ENCODE measurements around the gene PSMD5.
A peak's percentile ranks its signal among the peaks of the same experiment; 100 is the strongest.

PSMD5 gene

GRCh38 chr9:120874226-120875194 is 31.8 kb upstream of the PSMD5 start:
- no peak for DNase-seq

- DNase-seq = no peak
Observed at GRCh38 chr9:120873512-120873911, 30.8 kb upstream of the PSMD5 start.

GRCh38 chr9:120872791-120873502 is 30.2 kb upstream of the PSMD5 start:
- DNase-seq = no peak

GRCh38 chr9:120870206-120870605 is 27.5 kb upstream of the PSMD5 start:
- DNase-seq = no peak

GRCh38 chr9:120869726-120870125 is 27.0 kb upstream of the PSMD5 start:
- no peak for DNase-seq

- no peak for DNase-seq
Observed at GRCh38 chr9:120869360-120869687, 26.6 kb upstream of the PSMD5 start.

- DNase-seq = peak; percentile 97
Observed at GRCh38 chr9:120868676-120869359, 26.1 kb upstream of the PSMD5 start.

GRCh38 chr9:120868339-120868675 is 25.6 kb upstream of the PSMD5 start:
- DNase-seq = no peak

- DNase-seq = no peak
Observed at GRCh38 chr9:120867676-120868338, 25.1 kb upstream of the PSMD5 start.

GRCh38 chr9:120866651-120867050 is 23.9 kb upstream of the PSMD5 start:
- no peak for DNase-seq

GRCh38 chr9:120865809-120866208 is 23.1 kb upstream of the PSMD5 start:
- DNase-seq = no peak

GRCh38 chr9:120865176-120865575 is 22.5 kb upstream of the PSMD5 start:
- no peak for DNase-seq

GRCh38 chr9:120864719-120865118 is 22.0 kb upstream of the PSMD5 start:
- DNase-seq = no peak

GRCh38 chr9:120863833-120864232 is 21.1 kb upstream of the PSMD5 start:
- DNase-seq = no peak

- DNase-seq = no peak
Observed at GRCh38 chr9:120862452-120862851, 19.7 kb upstream of the PSMD5 start.

GRCh38 chr9:120861935-120862334 is 19.2 kb upstream of the PSMD5 start:
- no peak for DNase-seq

GRCh38 chr9:120860083-120860482 is 17.4 kb upstream of the PSMD5 start:
- no peak for DNase-seq

GRCh38 chr9:120859361-120859760 is 16.6 kb upstream of the PSMD5 start:
- DNase-seq = no peak

- no peak for DNase-seq
Observed at GRCh38 chr9:120857902-120858301, 15.2 kb upstream of the PSMD5 start.

GRCh38 chr9:120857481-120857880 is 14.8 kb upstream of the PSMD5 start:
- no peak for DNase-seq

- DNase-seq = no peak
Observed at GRCh38 chr9:120856700-120857099, 14.0 kb upstream of the PSMD5 start.

GRCh38 chr9:120855827-120856670 is 13.3 kb upstream of the PSMD5 start:
- no peak for DNase-seq
